Measurements from ENCODE around the gene C2CD3. TPM values are rescaled to one million over a fixed set of nuclear protein-coding genes. Genes with fewer than 3 reads are reported as not detected.

C2CD3 gene
- total and polyA plus RNA-seq, 9 of the 15 experiments (the other 6 are each of a cell fraction or from before 2014, with no cell fraction given): 4.4 to 20.2 (median 15.4) TPM

DNA sequence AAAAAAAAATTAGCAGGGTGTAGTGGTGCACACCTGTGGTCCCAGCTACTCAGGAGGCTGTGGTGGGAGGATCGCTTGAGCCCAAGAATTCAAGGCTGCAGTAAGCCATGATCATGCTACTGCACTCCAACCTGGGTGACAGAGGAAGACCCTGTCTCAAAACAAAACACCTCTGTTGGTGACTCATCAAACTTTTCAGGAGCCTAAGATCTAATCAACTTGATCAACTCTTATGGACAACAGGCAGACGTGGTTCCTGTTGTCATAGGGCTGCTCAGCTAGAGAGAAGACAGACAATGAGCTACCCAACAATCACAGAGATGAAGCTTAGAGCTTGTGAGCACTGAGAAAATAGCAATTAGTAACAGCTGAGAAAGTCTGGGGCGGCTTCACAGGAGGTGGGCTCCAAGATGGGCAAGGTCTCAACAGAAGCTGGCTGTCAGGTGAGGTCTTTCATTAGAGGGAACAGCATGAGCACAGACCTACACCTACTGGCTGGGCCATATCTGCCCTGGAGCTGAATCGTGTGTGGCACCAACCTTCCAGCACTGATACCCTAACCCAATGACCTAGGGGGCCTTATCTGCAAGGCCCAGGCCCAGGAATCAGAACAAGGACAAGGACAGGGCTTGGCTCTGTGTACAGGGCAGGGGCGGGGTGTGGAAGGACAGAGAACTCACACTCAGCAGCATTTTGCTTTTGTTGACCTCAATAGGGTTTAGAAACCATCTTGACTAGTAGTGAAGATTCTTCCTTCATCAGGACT, 154.7 kb downstream of the C2CD3 start (continued):
- TF ChIP-seq NRF1 (conservative IDR thresholded peaks at IDR 0.05 in 1 of 2, IDR thresholded peaks at IDR 0.05 in 1 of 2) (0 out of 4 replicates have a peak, but pooled peaks of 1 of the 2 experiments have one; percentile 19), MBD2 (IDR thresholded peaks at IDR 0.05; ENCODE audit: borderline replicate concordance, low read depth) (0 out of 2 replicates have a peak, but pooled peaks have one; percentile 43), ZNF764 (CRISPR knock-in tag; IDR thresholded peaks at IDR 0.05; ENCODE audit: low read depth) (no peak), YBX1 (IDR thresholded peaks at IDR 0.05) (no peak), CHD2 (IDR thresholded peaks at IDR 0.05; ENCODE audit: low read depth, low read length) (no peak), CBFA2T3 (IDR thresholded peaks at IDR 0.05) (peak; percentile 98), CREB1 (IDR thresholded peaks at IDR 0.05) (0 out of 2 replicates have a peak, but pooled peaks have one; percentile 33), CREB1 (CRISPR knock-in tag; IDR thresholded peaks at IDR 0.05) (no peak), TEAD4 (IDR thresholded peaks at IDR 0.05; ENCODE audit: low read length) (peak; percentile 96), TEAD4 (CRISPR knock-in tag; IDR thresholded peaks at IDR 0.05; ENCODE audit: borderline replicate concordance) (no peak), CHD1 (IDR thresholded peaks at IDR 0.05; ENCODE audit: low read length) (no peak), POLR3A (IDR thresholded peaks at IDR 0.05; ENCODE audit: borderline replicate concordance, extremely low read depth, insufficient read depth, insufficient read length) (no peak), PRMT5 (CRISPR knock-in tag; IDR thresholded peaks at IDR 0.05) (no peak), TFAM (CRISPR knock-in tag; conservative IDR thresholded peaks at IDR 0.05) (no peak), MTA1 (IDR thresholded peaks at IDR 0.05; ENCODE audit: borderline replicate concordance) (peak; percentile 66; the same call in 1 of the 2 replicates), TEAD2 (tag; IDR thresholded peaks at IDR 0.05) (no peak), ZNF830 (CRISPR knock-in tag; IDR thresholded peaks at IDR 0.05) (no peak), ZKSCAN3 (CRISPR knock-in tag; IDR thresholded peaks at IDR 0.05) (no peak), PURB (CRISPR knock-in tag; IDR thresholded peaks at IDR 0.05; ENCODE audit: low read depth) (no peak), RHOXF2B (CRISPR knock-in tag; conservative IDR thresholded peaks at IDR 0.05) (no peak), GABPB2 (CRISPR knock-in tag; conservative IDR thresholded peaks at IDR 0.05) (no peak), MCM7 (IDR thresholded peaks at IDR 0.05) (no peak), ZBTB7A (IDR thresholded peaks at IDR 0.05; ENCODE audit: borderline replicate concordance, control insufficient read depth, low read depth, low read length) (peak; percentile 71; the same call in 1 of the 2 replicates), POLR2AphosphoS5 (IDR thresholded peaks at IDR 0.05; ENCODE audit: control insufficient read depth, insufficient read depth, low read depth, low read length) (peak; percentile 96), ZNF695 (CRISPR knock-in tag; IDR thresholded peaks at IDR 0.05) (no peak)
- TF ChIP-seq, protein P1, sequence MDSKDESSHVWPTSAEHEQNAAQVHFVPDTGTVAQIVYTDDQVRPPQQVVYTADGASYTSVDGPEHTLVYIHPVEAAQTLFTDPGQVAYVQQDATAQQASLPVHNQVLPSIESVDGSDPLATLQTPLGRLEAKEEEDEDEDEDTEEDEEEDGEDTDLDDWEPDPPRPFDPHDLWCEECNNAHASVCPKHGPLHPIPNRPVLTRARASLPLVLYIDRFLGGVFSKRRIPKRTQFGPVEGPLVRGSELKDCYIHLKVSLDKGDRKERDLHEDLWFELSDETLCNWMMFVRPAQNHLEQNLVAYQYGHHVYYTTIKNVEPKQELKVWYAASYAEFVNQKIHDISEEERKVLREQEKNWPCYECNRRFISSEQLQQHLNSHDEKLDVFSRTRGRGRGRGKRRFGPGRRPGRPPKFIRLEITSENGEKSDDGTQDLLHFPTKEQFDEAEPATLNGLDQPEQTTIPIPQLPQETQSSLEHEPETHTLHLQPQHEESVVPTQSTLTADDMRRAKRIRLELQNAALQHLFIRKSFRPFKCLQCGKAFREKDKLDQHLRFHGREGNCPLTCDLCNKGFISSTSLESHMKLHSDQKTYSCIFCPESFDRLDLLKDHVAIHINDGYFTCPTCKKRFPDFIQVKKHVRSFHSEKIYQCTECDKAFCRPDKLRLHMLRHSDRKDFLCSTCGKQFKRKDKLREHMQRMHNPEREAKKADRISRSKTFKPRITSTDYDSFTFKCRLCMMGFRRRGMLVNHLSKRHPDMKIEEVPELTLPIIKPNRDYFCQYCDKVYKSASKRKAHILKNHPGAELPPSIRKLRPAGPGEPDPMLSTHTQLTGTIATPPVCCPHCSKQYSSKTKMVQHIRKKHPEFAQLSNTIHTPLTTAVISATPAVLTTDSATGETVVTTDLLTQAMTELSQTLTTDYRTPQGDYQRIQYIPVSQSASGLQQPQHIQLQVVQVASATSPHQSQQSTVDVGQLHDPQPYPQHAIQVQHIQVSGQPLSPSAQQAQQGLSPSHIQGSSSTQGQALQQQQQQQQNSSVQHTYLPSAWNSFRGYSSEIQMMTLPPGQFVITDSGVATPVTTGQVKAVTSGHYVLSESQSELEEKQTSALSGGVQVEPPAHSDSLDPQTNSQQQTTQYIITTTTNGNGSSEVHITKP (IDR thresholded peaks at IDR 0.05; ENCODE audit: partially characterized antibody): no peak
- TF ChIP-seq, protein P2, sequence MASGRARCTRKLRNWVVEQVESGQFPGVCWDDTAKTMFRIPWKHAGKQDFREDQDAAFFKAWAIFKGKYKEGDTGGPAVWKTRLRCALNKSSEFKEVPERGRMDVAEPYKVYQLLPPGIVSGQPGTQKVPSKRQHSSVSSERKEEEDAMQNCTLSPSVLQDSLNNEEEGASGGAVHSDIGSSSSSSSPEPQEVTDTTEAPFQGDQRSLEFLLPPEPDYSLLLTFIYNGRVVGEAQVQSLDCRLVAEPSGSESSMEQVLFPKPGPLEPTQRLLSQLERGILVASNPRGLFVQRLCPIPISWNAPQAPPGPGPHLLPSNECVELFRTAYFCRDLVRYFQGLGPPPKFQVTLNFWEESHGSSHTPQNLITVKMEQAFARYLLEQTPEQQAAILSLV (tag; IDR thresholded peaks at IDR 0.05): no peak
